HepG2 (cell line): ENCODE measurements around the gene TMEM108. TPM values are rescaled to one million over a fixed set of nuclear protein-coding genes. Genes with fewer than 3 reads are reported as not detected.

Source experiments
- ATAC-seq: fragments of 200-7000 bp; cut with Tn5 transposase; 3 replicates; pipeline ENCODE4 v1.9.1; 2020; ENCODE audit warnings: mild to moderate bottlenecking, moderate library complexity
- BruUV-seq: library from RNA; stranded (reverse); fragments of 400-500 nt; replicated peaks from 2 replicates; lab custom pipeline; 2021; lab: Mats Ljungman, UMichigan
- CTCF ChIA-PET: fragments of 300-600 bp; formaldehyde crosslinking; extraction: SDS; loops from one replicate; lab custom pipeline; 2021; ENCODE audit warnings: low total read pairs, inconsistent platforms, low intra/inter-chr PET ratio; lab: Yijun Ruan, JAX
- POLR2A ChIA-PET: fragments of 350-600 bp; sonication (Branson Sonifier 250); formaldehyde crosslinking; loops from one replicate; lab custom pipeline; 2020; ENCODE audit warnings: antibody characterized with exemption, inconsistent platforms; lab: Yijun Ruan, JAX
- DNase-seq: peaks from one replicate; pipeline ENCODE4 v3.0.0-alpha.2; 2015; ENCODE audit warnings: low spot score
- FAIRE-seq: peaks from 3 replicates; lab custom pipeline; 2011; peaks lifted over from hg19 to GRCh38; lab: Jason Lieb, UNC
- H2AFZ ChIP-seq: one replicate; pipeline ENCODE4 v1.6.1; 2011; ENCODE audit warnings: low read length, inconsistent platforms
- H3K27ac ChIP-seq: fragments of 300-600 bp; 3 replicates; pipeline ENCODE4 v1.8.0; 2011; ENCODE audit warnings: mixed run types, mild to moderate bottlenecking, mixed read lengths, low read length, inconsistent platforms; ENCODE audit not compliant: insufficient read depth; ENCODE audit errors: extremely low read length
- H3K27me3 ChIP-seq, 2 experiments: fragments of 200-600 bp in 1 of 2; 2 replicates in 1 of 2; 3 replicates in 1 of 2; pipeline versions ENCODE4 v1.6.0 to v1.8.0; 2011; ENCODE audit warnings: low read length in 2 of 2, mild to moderate bottlenecking in 2 of 2, moderate library complexity in 2 of 2, inconsistent platforms in 1 of 2; ENCODE audit not compliant: insufficient read depth in 2 of 2, control insufficient read depth in 1 of 2
- H3K36me3 ChIP-seq, 2 experiments: fragments of 200-600 bp in 1 of 2; replicated peaks in 1 of 2; 2 replicates in 1 of 2; 3 replicates in 1 of 2; pipeline versions ENCODE4 v1.5.1 to v1.8.0; 2011; ENCODE audit warnings: low read length in 2 of 2, inconsistent platforms in 1 of 2; ENCODE audit not compliant: insufficient read depth in 2 of 2, control insufficient read depth in 1 of 2
- H3K4me1 ChIP-seq: 2 replicates; pipeline ENCODE4 v1.5.1; 2012; ENCODE audit warnings: low read length, inconsistent platforms; ENCODE audit not compliant: insufficient read depth
- H3K4me2 ChIP-seq: 2 replicates; pipeline ENCODE4 v1.6.0; 2011; ENCODE audit warnings: low read depth, low read length, inconsistent platforms
- H3K4me3 ChIP-seq, 3 experiments: fragments of 200-600 bp in 1 of 3; sonication (generic), shearing (Covaris generic) in 1 of 3; replicated peaks in 1 of 3; 2 replicates each; pipeline ENCODE4 v1.5.1; 2011 to 2016; ENCODE audit warnings: low read length in 3 of 3, inconsistent platforms in 2 of 3, low read depth in 2 of 3, mild to moderate bottlenecking in 2 of 3, control low read depth in 1 of 3, mixed read lengths in 1 of 3; ENCODE audit not compliant: insufficient read depth in 1 of 3
- H3K79me2 ChIP-seq: one replicate; pipeline ENCODE4 v1.6.1; 2011; ENCODE audit warnings: low read length, inconsistent platforms; ENCODE audit not compliant: insufficient read depth
- H3K9ac ChIP-seq: 2 replicates; pipeline ENCODE4 v1.6.0; 2011; ENCODE audit warnings: mild to moderate bottlenecking, low read depth, low read length, inconsistent platforms; ENCODE audit not compliant: insufficient read depth
- H3K9me3 ChIP-seq: 2 replicates; pipeline ENCODE4 v1.5.1; 2012; ENCODE audit warnings: mild to moderate bottlenecking, low read length
- H4K20me1 ChIP-seq: 2 replicates; pipeline ENCODE4 v1.6.0; 2011; ENCODE audit warnings: inconsistent platforms, mild to moderate bottlenecking, low read length, moderate library complexity; ENCODE audit not compliant: insufficient read depth
- ATF4 ChIP-seq, 2 experiments: fragments of 450-650 bp in 1 of 2; sonication (generic) in 1 of 2; formaldehyde crosslinking; IDR thresholded peaks; 2 replicates each; pipeline versions ENCODE4 v1.5.0 to v1.8.0; 2020 to 2022; ENCODE audit warnings: mild to moderate bottlenecking in 1 of 2, missing genetic modification reagents in 1 of 2
- BHLHE40 ChIP-seq: IDR thresholded peaks from 2 replicates; pipeline ENCODE4 v1.6.1; 2011; ENCODE audit warnings: low read length, improper control_type of control experiment
- EZH2 ChIP-seq: conservative IDR thresholded peaks from 2 replicates; pipeline ENCODE4 v1.6.1; 2012; ENCODE audit warnings: mild to moderate bottlenecking, low read depth, low read length, moderate library complexity
- KMT2B ChIP-seq: IDR thresholded peaks from 2 replicates; pipeline ENCODE4 v1.6.1; 2016; ENCODE audit warnings: missing genetic modification reagents, missing compliant biosample characterization
- MZF1 ChIP-seq: sonication (generic); formaldehyde crosslinking; IDR thresholded peaks from 2 replicates; pipeline ENCODE4 v1.8.1; 2023; ENCODE audit warnings: mild to moderate bottlenecking, missing genetic modification reagents, borderline replicate concordance
- NR2F6 ChIP-seq, 2 experiments: IDR thresholded peaks; 2 replicates each; pipeline ENCODE4 v1.6.1; 2016; ENCODE audit warnings: antibody characterized with exemption in 1 of 2, mild to moderate bottlenecking in 1 of 2
- RBAK ChIP-seq: sonication (generic); formaldehyde crosslinking; IDR thresholded peaks from 2 replicates; pipeline ENCODE4 v1.5.1; 2020; ENCODE audit warnings: mild to moderate bottlenecking, missing genetic modification reagents
- SNAPC2 ChIP-seq: sonication (generic); formaldehyde crosslinking; IDR thresholded peaks from 2 replicates; pipeline ENCODE4 v1.8.1; 2022; ENCODE audit warnings: mild to moderate bottlenecking, missing genetic modification reagents
- SRSF9 ChIP-seq: fragments of 200-400 bp; formaldehyde crosslinking; IDR thresholded peaks from 2 replicates; pipeline ENCODE4 v1.6.1; 2018; ENCODE audit warnings: borderline replicate concordance, mild to moderate bottlenecking, low read depth, low read length; ENCODE audit not compliant: insufficient read depth, poor library complexity, severe bottlenecking
- ZFP36 ChIP-seq: fragments of 150-350 bp; IDR thresholded peaks from 2 replicates; pipeline ENCODE4 v1.6.1; 2018; ENCODE audit warnings: borderline replicate concordance, low read length, low read depth; ENCODE audit not compliant: partially characterized antibody
- ZNF572 ChIP-seq: sonication (generic); formaldehyde crosslinking; IDR thresholded peaks from 2 replicates; pipeline ENCODE4 v1.5.1; 2020; ENCODE audit warnings: mild to moderate bottlenecking, missing genetic modification reagents
- WGBS: methylation state at CpG from one replicate; pipeline ENCODE4 v1.1.6; 2017; ENCODE audit warnings: low lambda C conversion rate; 5-methylcytosine and 5-hydroxymethylcytosine counted together
- in situ Hi-C: cut with HindIII; loops from 2 replicates; pipeline ENCODE4 v1.10.0; 2017; ENCODE audit warnings: low pct_unique_long_range_greater_than_20kb; ENCODE audit not compliant: extremely low pct_ligation_motif_present
- intact Hi-C: fragments of 100-400 bp; cut with micrococcal nuclease; formaldehyde crosslinking; loops from one replicate; pipeline ENCODE4 v1.10.0; 2022; ENCODE audit not compliant: unreplicated experiment
- polyA plus RNA-seq, 8 experiments: library from polyadenylated mRNA; depleted of rRNA in 3 of 8; stranded (reverse) in 7 of 8; unstranded in 1 of 8; fragments of >200 nt; fragmentation: Illumina TruSeq in 4 of 8; extraction: Trizol in 4 of 8; gene quantifications; 2 replicates each; pipeline versions ENCODE4 v1.2.1 to v1.2.3, GENCODE V29; 2011 to 2016; ENCODE audit warnings: low read depth in 4 of 8, missing spikeins in 1 of 8, mixed read lengths in 1 of 8; ENCODE audit not compliant: insufficient read depth in 1 of 8
- total RNA-seq, 5 experiments: library from RNA; depleted of rRNA; stranded (reverse); fragments of >200 nt; fragmentation: Illumina TruSeq; extraction: Trizol; gene quantifications; 2 replicates each; pipeline ENCODE4 v1.2.3, GENCODE V29; 2016; ENCODE audit warnings: low read depth in 1 of 5
- TF ChIP-seq, protein P1 (sequence below): sonication (generic); formaldehyde crosslinking; IDR thresholded peaks from 2 replicates; pipeline ENCODE4 v1.4.0; 2020; ENCODE audit warnings: missing genetic modification reagents

The TMEM108 gene
- total and polyA plus RNA-seq, 2 of the 13 experiments (the other 11 are each of a cell fraction or from before 2014, with no cell fraction given) = not detected

- intact Hi-C loops = no loop called here
- POLR2A ChIA-PET = interaction anchor here (0.6 kb wide), 1 partner anchor 282 kb away, joined by 4 read pairs; no protein-coding TSS in a partner anchor
- no peak for TF ChIP-seq MZF1
- TF ChIP-seq ATF4 (CRISPR knock-in tag; IDR thresholded peaks at IDR 0.05) = no peak
- no peak for TF ChIP-seq NR2F6 (IDR thresholded peaks at IDR 0.05)
- TF ChIP-seq NR2F6 (CRISPR knock-in tag; IDR thresholded peaks at IDR 0.05) = no peak
- TF ChIP-seq KMT2B (CRISPR knock-in tag) = no peak
- no peak for TF ChIP-seq RBAK
- no peak for TF ChIP-seq BHLHE40
- TF ChIP-seq SNAPC2 (CRISPR knock-in tag) = no peak
- TF ChIP-seq ZFP36 = no peak
- TF ChIP-seq, protein P1, sequence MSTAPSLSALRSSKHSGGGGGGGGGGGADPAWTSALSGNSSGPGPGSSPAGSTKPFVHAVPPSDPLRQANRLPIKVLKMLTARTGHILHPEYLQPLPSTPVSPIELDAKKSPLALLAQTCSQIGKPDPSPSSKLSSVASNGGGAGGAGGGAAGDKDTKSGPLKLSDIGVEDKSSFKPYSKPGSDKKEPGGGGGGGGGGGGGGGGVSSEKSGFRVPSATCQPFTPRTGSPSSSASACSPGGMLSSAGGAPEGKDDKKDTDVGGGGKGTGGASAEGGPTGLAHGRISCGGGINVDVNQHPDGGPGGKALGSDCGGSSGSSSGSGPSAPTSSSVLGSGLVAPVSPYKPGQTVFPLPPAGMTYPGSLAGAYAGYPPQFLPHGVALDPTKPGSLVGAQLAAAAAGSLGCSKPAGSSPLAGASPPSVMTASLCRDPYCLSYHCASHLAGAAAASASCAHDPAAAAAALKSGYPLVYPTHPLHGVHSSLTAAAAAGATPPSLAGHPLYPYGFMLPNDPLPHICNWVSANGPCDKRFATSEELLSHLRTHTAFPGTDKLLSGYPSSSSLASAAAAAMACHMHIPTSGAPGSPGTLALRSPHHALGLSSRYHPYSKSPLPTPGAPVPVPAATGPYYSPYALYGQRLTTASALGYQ = no peak
- no peak for TF ChIP-seq ZNF572
- TF ChIP-seq EZH2 = no peak
- TF ChIP-seq SRSF9 = no peak
- TF ChIP-seq, all 625 proteins: peak for 0
- Histone ChIP-seq H3K9me3 (no peaks in the 10 kb centered on the region), H3K4me2 (no peak overlapping the region), H3K4me1 (no peaks in the 10 kb centered on the region), H3K36me3 (no peaks in the 10 kb centered on the region), H3K9ac (no peak overlapping the region), H3K27me3 (no peaks in the 10 kb centered on the region; a peak in 2 of 5 replicates), H3K79me2 (no peaks in the 10 kb centered on the region), H2AFZ (no peak overlapping the region), H4K20me1 (no peaks in the 10 kb centered on the region), H3K27ac (no peak overlapping the region), H3K4me3 (no peak overlapping the region)
- FAIRE-seq (no peak), ATAC-seq (no peak), DNase-seq (no peak)
- CTCF ChIA-PET = no interaction called here
- in situ Hi-C loops = no loop called here
- 38% methylated on average over 9 of the region's 9 CpGs for WGBS
- BruUV-seq = no TSS peak
These were observed 330.9 kb downstream of the TMEM108 start for GRCh38 chr3:133369068-133369440.
